HepG2 (cell line): Measurements from ENCODE around the gene POLR3E. TPM values are rescaled to one million over a fixed set of nuclear protein-coding genes. Genes with fewer than 3 reads are reported as not detected.

Experiments
- ELF3 ChIP-seq: IDR thresholded peaks from 2 replicates; pipeline ENCODE4 v1.6.1; 2016; ENCODE audit warnings: missing genetic modification reagents, missing compliant biosample characterization
- HCFC1 ChIP-seq: fragments of 150-350 bp; IDR thresholded peaks from 2 replicates; pipeline ENCODE4 v1.6.1; 2014; ENCODE audit warnings: low read depth, low read length
- JUND ChIP-seq: sonication (generic); formaldehyde crosslinking; IDR thresholded peaks from 2 replicates; pipeline ENCODE4 v1.8.0; 2022; ENCODE audit warnings: mild to moderate bottlenecking, missing genetic modification reagents
- KLF12 ChIP-seq: sonication (generic); formaldehyde crosslinking; IDR thresholded peaks from 2 replicates; pipeline ENCODE4 v1.4.0; 2020; ENCODE audit warnings: missing genetic modification reagents, borderline replicate concordance
- MED1 ChIP-seq: sonication (generic); formaldehyde crosslinking; IDR thresholded peaks from 2 replicates; pipeline ENCODE4 v1.4.0; 2020; ENCODE audit warnings: missing genetic modification reagents
- PCBP2 ChIP-seq: fragments of 200-400 bp; formaldehyde crosslinking; optimal IDR thresholded peaks from 2 replicates; pipeline ENCODE3; 2018; ENCODE audit warnings: low read length, low read depth; ENCODE audit not compliant: poor library complexity, severe bottlenecking
- RFX3 ChIP-seq: IDR thresholded peaks from 2 replicates; pipeline ENCODE4 v1.6.1; 2016; ENCODE audit warnings: missing biosample characterization, missing genetic modification reagents
- SIN3A ChIP-seq: IDR thresholded peaks from 2 replicates; pipeline ENCODE4 v1.6.1; 2011; ENCODE audit warnings: low read depth, mild to moderate bottlenecking, control low read depth, low read length, borderline replicate concordance
- TOE1 ChIP-seq: sonication (generic); formaldehyde crosslinking; IDR thresholded peaks from 2 replicates; pipeline ENCODE4 v1.4.0; 2020; ENCODE audit warnings: mild to moderate bottlenecking, missing genetic modification reagents
- ZBTB7A ChIP-seq: sonication (generic); formaldehyde crosslinking; IDR thresholded peaks from 2 replicates; pipeline ENCODE4 v1.8.0; 2022; ENCODE audit warnings: mild to moderate bottlenecking, missing genetic modification reagents
- ZNF563 ChIP-seq: sonication (generic); formaldehyde crosslinking; IDR thresholded peaks from 2 replicates; pipeline ENCODE4 v1.8.0; 2022; ENCODE audit warnings: mild to moderate bottlenecking, moderate library complexity, missing genetic modification reagents
- polyA plus RNA-seq, 8 experiments: library from polyadenylated mRNA; depleted of rRNA in 3 of 8; stranded (reverse) in 7 of 8; unstranded in 1 of 8; fragments of >200 nt; fragmentation: Illumina TruSeq in 4 of 8; extraction: Trizol in 4 of 8; gene quantifications; 2 replicates each; pipeline versions ENCODE4 v1.2.1 to v1.2.3, GENCODE V29; 2011 to 2016; ENCODE audit warnings: low read depth in 4 of 8, missing spikeins in 1 of 8, mixed read lengths in 1 of 8; ENCODE audit not compliant: insufficient read depth in 1 of 8
- total RNA-seq, 5 experiments: library from RNA; depleted of rRNA; stranded (reverse); fragments of >200 nt; fragmentation: Illumina TruSeq; extraction: Trizol; gene quantifications; 2 replicates each; pipeline ENCODE4 v1.2.3, GENCODE V29; 2016; ENCODE audit warnings: low read depth in 1 of 5
- TF ChIP-seq, protein P1 (sequence below): sonication (generic); formaldehyde crosslinking; IDR thresholded peaks from 2 replicates; pipeline ENCODE4 v1.4.0; 2020; ENCODE audit warnings: mild to moderate bottlenecking, missing genetic modification reagents
- TF ChIP-seq, protein P2 (sequence below): sonication (generic); formaldehyde crosslinking; IDR thresholded peaks from 2 replicates; pipeline ENCODE4 v1.4.0; 2020; ENCODE audit warnings: missing genetic modification reagents, mild to moderate bottlenecking, borderline replicate concordance
- TF ChIP-seq, protein P3 (sequence below): sonication (generic); formaldehyde crosslinking; IDR thresholded peaks from 2 replicates; pipeline ENCODE4 v1.9.0; 2021; ENCODE audit warnings: missing genetic modification reagents, mild to moderate bottlenecking, borderline replicate concordance
- TF ChIP-seq, protein P4 (sequence below), 2 experiments: sonication (generic) in 1 of 2; formaldehyde crosslinking in 1 of 2; IDR thresholded peaks; 2 replicates each; pipeline versions ENCODE4 v1.6.1 to v1.9.0; 2014 to 2022; ENCODE audit warnings: antibody characterized with exemption in 1 of 2, borderline replicate concordance in 1 of 2, inconsistent platforms in 1 of 2, low read depth in 1 of 2, missing genetic modification reagents in 1 of 2

The POLR3E gene
- total and polyA plus RNA-seq, 2 of the 13 experiments (the other 11 are each of a cell fraction or from before 2014, with no cell fraction given) = 135 to 262 TPM

DNA sequence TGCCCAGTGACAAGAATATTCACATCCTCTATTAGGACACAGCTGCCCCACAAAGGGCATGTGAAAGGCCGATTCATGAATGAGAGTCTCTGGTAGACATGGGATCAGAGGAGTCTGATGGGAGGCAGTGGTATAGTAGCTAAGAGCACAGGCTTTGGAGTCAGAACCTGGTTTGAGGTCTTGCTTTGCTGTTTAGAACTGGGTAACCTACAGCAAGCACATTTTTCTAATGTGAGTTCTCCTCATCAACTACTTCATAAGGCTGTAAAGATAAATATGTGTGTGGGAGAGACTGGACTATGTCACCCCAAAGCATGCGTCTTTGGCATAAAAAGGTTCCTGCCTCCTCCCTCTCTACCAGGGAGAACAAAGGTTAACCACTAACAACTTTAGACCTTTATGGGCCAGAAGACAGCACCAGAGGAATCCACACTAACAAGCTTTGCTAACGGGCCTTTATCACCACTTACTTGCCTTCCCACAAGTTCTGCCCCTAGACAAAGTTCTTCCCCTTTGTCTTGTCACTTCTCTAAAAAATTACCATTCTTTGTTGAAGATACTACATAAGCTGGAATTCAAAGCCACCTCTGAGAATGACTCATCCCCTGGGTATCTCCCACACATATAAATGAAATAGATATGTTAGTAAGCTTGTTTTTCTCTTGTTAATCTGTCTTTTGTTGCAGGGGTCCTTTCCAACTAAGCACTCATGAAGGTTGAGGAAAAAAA lies 56.1 kb downstream of the POLR3E start (continued):
- TF ChIP-seq, protein P1, sequence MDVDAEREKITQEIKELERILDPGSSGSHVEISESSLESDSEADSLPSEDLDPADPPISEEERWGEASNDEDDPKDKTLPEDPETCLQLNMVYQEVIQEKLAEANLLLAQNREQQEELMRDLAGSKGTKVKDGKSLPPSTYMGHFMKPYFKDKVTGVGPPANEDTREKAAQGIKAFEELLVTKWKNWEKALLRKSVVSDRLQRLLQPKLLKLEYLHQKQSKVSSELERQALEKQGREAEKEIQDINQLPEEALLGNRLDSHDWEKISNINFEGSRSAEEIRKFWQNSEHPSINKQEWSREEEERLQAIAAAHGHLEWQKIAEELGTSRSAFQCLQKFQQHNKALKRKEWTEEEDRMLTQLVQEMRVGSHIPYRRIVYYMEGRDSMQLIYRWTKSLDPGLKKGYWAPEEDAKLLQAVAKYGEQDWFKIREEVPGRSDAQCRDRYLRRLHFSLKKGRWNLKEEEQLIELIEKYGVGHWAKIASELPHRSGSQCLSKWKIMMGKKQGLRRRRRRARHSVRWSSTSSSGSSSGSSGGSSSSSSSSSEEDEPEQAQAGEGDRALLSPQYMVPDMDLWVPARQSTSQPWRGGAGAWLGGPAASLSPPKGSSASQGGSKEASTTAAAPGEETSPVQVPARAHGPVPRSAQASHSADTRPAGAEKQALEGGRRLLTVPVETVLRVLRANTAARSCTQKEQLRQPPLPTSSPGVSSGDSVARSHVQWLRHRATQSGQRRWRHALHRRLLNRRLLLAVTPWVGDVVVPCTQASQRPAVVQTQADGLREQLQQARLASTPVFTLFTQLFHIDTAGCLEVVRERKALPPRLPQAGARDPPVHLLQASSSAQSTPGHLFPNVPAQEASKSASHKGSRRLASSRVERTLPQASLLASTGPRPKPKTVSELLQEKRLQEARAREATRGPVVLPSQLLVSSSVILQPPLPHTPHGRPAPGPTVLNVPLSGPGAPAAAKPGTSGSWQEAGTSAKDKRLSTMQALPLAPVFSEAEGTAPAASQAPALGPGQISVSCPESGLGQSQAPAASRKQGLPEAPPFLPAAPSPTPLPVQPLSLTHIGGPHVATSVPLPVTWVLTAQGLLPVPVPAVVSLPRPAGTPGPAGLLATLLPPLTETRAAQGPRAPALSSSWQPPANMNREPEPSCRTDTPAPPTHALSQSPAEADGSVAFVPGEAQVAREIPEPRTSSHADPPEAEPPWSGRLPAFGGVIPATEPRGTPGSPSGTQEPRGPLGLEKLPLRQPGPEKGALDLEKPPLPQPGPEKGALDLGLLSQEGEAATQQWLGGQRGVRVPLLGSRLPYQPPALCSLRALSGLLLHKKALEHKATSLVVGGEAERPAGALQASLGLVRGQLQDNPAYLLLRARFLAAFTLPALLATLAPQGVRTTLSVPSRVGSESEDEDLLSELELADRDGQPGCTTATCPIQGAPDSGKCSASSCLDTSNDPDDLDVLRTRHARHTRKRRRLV (CRISPR knock-in tag) = no peak
- TF ChIP-seq, protein P2, sequence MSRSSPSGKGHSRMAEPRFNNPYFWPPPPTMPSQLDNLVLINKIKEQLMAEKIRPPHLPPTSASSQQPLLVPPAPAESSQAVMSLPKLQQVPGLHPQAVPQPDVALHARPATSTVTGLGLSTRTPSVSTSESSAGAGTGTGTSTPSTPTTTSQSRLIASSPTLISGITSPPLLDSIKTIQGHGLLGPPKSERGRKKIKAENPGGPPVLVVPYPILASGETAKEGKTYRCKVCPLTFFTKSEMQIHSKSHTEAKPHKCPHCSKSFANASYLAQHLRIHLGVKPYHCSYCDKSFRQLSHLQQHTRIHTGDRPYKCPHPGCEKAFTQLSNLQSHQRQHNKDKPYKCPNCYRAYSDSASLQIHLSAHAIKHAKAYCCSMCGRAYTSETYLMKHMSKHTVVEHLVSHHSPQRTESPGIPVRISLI (CRISPR knock-in tag) = no peak
- TF ChIP-seq MED1 (CRISPR knock-in tag) = 0 out of 2 replicates have a peak, but pooled peaks have one; percentile 2
- TF ChIP-seq TOE1 = 0 out of 2 replicates have a peak, but pooled peaks have one; percentile 25
- TF ChIP-seq, protein P3, sequence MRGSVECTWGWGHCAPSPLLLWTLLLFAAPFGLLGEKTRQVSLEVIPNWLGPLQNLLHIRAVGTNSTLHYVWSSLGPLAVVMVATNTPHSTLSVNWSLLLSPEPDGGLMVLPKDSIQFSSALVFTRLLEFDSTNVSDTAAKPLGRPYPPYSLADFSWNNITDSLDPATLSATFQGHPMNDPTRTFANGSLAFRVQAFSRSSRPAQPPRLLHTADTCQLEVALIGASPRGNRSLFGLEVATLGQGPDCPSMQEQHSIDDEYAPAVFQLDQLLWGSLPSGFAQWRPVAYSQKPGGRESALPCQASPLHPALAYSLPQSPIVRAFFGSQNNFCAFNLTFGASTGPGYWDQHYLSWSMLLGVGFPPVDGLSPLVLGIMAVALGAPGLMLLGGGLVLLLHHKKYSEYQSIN (CRISPR knock-in tag) = no peak
- no peak for TF ChIP-seq ZBTB7A (CRISPR knock-in tag)
- no peak for TF ChIP-seq HCFC1
- peak; percentile 55; the same call in 1 of the 2 replicates for TF ChIP-seq JUND
- TF ChIP-seq, protein P4, sequence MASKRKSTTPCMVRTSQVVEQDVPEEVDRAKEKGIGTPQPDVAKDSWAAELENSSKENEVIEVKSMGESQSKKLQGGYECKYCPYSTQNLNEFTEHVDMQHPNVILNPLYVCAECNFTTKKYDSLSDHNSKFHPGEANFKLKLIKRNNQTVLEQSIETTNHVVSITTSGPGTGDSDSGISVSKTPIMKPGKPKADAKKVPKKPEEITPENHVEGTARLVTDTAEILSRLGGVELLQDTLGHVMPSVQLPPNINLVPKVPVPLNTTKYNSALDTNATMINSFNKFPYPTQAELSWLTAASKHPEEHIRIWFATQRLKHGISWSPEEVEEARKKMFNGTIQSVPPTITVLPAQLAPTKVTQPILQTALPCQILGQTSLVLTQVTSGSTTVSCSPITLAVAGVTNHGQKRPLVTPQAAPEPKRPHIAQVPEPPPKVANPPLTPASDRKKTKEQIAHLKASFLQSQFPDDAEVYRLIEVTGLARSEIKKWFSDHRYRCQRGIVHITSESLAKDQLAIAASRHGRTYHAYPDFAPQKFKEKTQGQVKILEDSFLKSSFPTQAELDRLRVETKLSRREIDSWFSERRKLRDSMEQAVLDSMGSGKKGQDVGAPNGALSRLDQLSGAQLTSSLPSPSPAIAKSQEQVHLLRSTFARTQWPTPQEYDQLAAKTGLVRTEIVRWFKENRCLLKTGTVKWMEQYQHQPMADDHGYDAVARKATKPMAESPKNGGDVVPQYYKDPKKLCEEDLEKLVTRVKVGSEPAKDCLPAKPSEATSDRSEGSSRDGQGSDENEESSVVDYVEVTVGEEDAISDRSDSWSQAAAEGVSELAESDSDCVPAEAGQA (IDR thresholded peaks at IDR 0.05; ENCODE audit: low read depth) = no peak
- TF ChIP-seq, protein P4 (CRISPR knock-in tag; IDR thresholded peaks at IDR 0.05; ENCODE audit: borderline replicate concordance) = 0 out of 2 replicates have a peak, but pooled peaks have one; percentile 29
- TF ChIP-seq KLF12 (CRISPR knock-in tag) = peak; percentile 29; the same call in 1 of the 2 replicates
- no peak for TF ChIP-seq ZNF563
- no peak for TF ChIP-seq PCBP2
- no peak for TF ChIP-seq SIN3A
- TF ChIP-seq RFX3 (CRISPR knock-in tag) = no peak
- 0 out of 2 replicates have a peak, but pooled peaks have one; percentile 20 for TF ChIP-seq ELF3 (CRISPR knock-in tag)
